Endodermal cell (in vitro differentiated cells): ENCODE measurements around the gene POMC. TPM values are rescaled to one million over a fixed set of nuclear protein-coding genes. Genes with fewer than 3 reads are reported as not detected.
"Not testable (repeated sequence)": the region's sequence is repeated elsewhere in the genome, so short reads cannot be mapped to it uniquely, and the experiment has no call there.

Experiments used
- DNase-seq: peaks from one replicate; pipeline ENCODE4 v3.0.0-alpha.2; 2017
- H3K27ac ChIP-seq: 2 replicates; pipeline ENCODE4 v1.5.1; 2013; ENCODE audit warnings: mild to moderate bottlenecking, low read depth, low read length, moderate library complexity
- H3K27me3 ChIP-seq: 2 replicates; pipeline ENCODE4 v1.6.1; 2013; ENCODE audit warnings: mild to moderate bottlenecking, low read length, moderate library complexity; ENCODE audit not compliant: insufficient read depth, control insufficient read depth, poor library complexity, severe bottlenecking
- H3K36me3 ChIP-seq: 2 replicates; pipeline ENCODE4 v1.7.0; 2013; ENCODE audit warnings: mild to moderate bottlenecking, low read length, moderate library complexity; ENCODE audit not compliant: control insufficient read depth, insufficient read depth
- H3K4me1 ChIP-seq: one replicate; pipeline ENCODE4 v1.7.0; 2013; ENCODE audit warnings: low read length; ENCODE audit not compliant: control insufficient read depth, insufficient read depth
- H3K4me3 ChIP-seq: 2 replicates; pipeline ENCODE4 v1.5.1; 2013; ENCODE audit warnings: mild to moderate bottlenecking, low read length, moderate library complexity
- H3K9ac ChIP-seq: 2 replicates; pipeline ENCODE4 v1.6.1; 2013; ENCODE audit warnings: mild to moderate bottlenecking, low read length, moderate library complexity; ENCODE audit not compliant: poor library complexity, severe bottlenecking; ENCODE audit errors: extremely low read depth
- H3K9me3 ChIP-seq: 2 replicates; pipeline ENCODE4 v1.6.1; 2013; ENCODE audit warnings: mild to moderate bottlenecking, low read length, moderate library complexity; ENCODE audit not compliant: control insufficient read depth
- H3K27ac Mint-ChIP-seq: 2 replicates; pipeline ENCODE4 v1.8.0; 2020; ENCODE audit warnings: mixed read lengths
- H3K27me3 Mint-ChIP-seq: 2 replicates; pipeline ENCODE4 v1.8.0; 2021; ENCODE audit warnings: mild to moderate bottlenecking, mixed read lengths; ENCODE audit not compliant: insufficient read depth
- H3K36me3 Mint-ChIP-seq: 2 replicates; pipeline ENCODE4 v1.8.0; 2020; ENCODE audit warnings: low read depth, mixed read lengths
- H3K4me1 Mint-ChIP-seq: 2 replicates; pipeline ENCODE4 v1.8.0; 2020; ENCODE audit warnings: mixed read lengths
- H3K4me3 Mint-ChIP-seq: 2 replicates; pipeline ENCODE4 v1.8.0; 2020; ENCODE audit warnings: mild to moderate bottlenecking, moderate library complexity, mixed read lengths
- H3K9me3 Mint-ChIP-seq: 2 replicates; pipeline ENCODE4 v1.8.0; 2020; ENCODE audit warnings: mild to moderate bottlenecking, mixed read lengths
- CTCF ChIP-seq: fragments of 200-600 bp; sonication (generic); conservative IDR thresholded peaks from 2 replicates; pipeline ENCODE4 v1.5.0; 2021; ENCODE audit warnings: antibody characterized with exemption, mild to moderate bottlenecking
- WGBS, 2 experiments: methylation state at CpG; one replicate each; pipeline versions ENCODE4 v1.1.5 to v1.1.7; 2013; ENCODE audit warnings: missing lambda C conversion rate in 2 of 2, mixed read lengths in 1 of 2; ENCODE audit not compliant: insufficient coverage in 1 of 2, insufficient read length in 1 of 2; 5-methylcytosine and 5-hydroxymethylcytosine counted together
- total RNA-seq, 2 donors: library from RNA; stranded (reverse); fragmentation: NEBNext Ultra II Directional in 1 of 2; extraction: Animal tissue kit (Norgen Biotek cat#: 25700) in 1 of 2; gene quantifications; 2 replicates in 1 of 2; 3 replicates in 1 of 2; pipeline ENCODE4 v1.2.1, GENCODE V29; 2021

The POMC gene
- total RNA-seq, 2 donors from 2014 or later: 10.9 to 14.5 TPM

- H3K27me3 Mint-ChIP-seq: no peaks in the 10 kb centered on the region
- H3K4me3 Mint-ChIP-seq: no peak overlapping the region
- no peaks in the 10 kb centered on the region for H3K36me3 Mint-ChIP-seq
- Histone ChIP-seq H3K4me1 (peaks cover 3% of the 10 kb centered on the region), H3K36me3 (no peaks in the 10 kb centered on the region), H3K4me3 (no peak overlapping the region), H3K27ac (no peak overlapping the region), H3K9me3 (no peaks in the 10 kb centered on the region), H3K27me3 (no peaks in the 10 kb centered on the region), H3K9ac (no peak overlapping the region)
- no peak for DNase-seq
- H3K9me3 Mint-ChIP-seq: no peaks in the 10 kb centered on the region
- peaks cover 7% of the 10 kb centered on the region for H3K4me1 Mint-ChIP-seq
- no peak overlapping the region for H3K27ac Mint-ChIP-seq
- no peak for TF ChIP-seq CTCF
- 87 to 96% methylated on average over 7 to 10 of the region's 10 CpGs for WGBS, 2 experiments
Observed at GRCh38 chr2:25155401-25155800, 13.0 kb downstream of the POMC start.

- H3K9me3 Mint-ChIP-seq: no peaks in the 10 kb centered on the region
- H3K9me3 ChIP-seq: no peaks in the 10 kb centered on the region
- no peaks in the 10 kb centered on the region for H3K4me1 Mint-ChIP-seq
- no peak overlapping the region for H3K4me3 ChIP-seq
- TF ChIP-seq CTCF: no peak
- 95 to 98% methylated on average over 7 to 12 of the region's 12 CpGs for WGBS, 2 experiments
- no peak overlapping the region for H3K4me3 Mint-ChIP-seq
- no peaks in the 10 kb centered on the region for H3K36me3 ChIP-seq
- H3K27ac ChIP-seq: no peak overlapping the region
- H3K27me3 ChIP-seq: no peaks in the 10 kb centered on the region
- H3K9ac ChIP-seq: no peak overlapping the region
- DNase-seq: no peak
- no peak overlapping the region for H3K27ac Mint-ChIP-seq
- H3K36me3 Mint-ChIP-seq: no peaks in the 10 kb centered on the region
- no peaks in the 10 kb centered on the region for H3K27me3 Mint-ChIP-seq
- no peaks in the 10 kb centered on the region for H3K4me1 ChIP-seq
Observed at GRCh38 chr2:25151718-25152117, 16.7 kb downstream of the POMC start.

GRCh38 chr2:25150993-25151392 is 17.4 kb downstream of the POMC start:
- 96 to 98% methylated on average over 5 of the region's 5 CpGs for WGBS, 2 experiments
- not testable (repeated sequence) for H3K27ac ChIP-seq, H3K27me3 Mint-ChIP-seq, H3K27ac Mint-ChIP-seq, H3K36me3 Mint-ChIP-seq, H3K9me3 ChIP-seq, H3K9me3 Mint-ChIP-seq, H3K4me1 Mint-ChIP-seq, H3K36me3 ChIP-seq, H3K9ac ChIP-seq, DNase-seq, H3K4me1 ChIP-seq, H3K4me3 Mint-ChIP-seq, H3K4me3 ChIP-seq, H3K27me3 ChIP-seq

- no peak overlapping the region for H3K27ac ChIP-seq
- Mint-ChIP-seq H3K4me1 (no peaks in the 10 kb centered on the region), H3K36me3 (no peaks in the 10 kb centered on the region), H3K4me3 (no peak overlapping the region), H3K9me3 (no peaks in the 10 kb centered on the region), H3K27ac (no peak overlapping the region), H3K27me3 (no peaks in the 10 kb centered on the region)
- no peaks in the 10 kb centered on the region for H3K9me3 ChIP-seq
- H3K4me3 ChIP-seq: no peak overlapping the region
- 72 to 83% methylated on average over 5 to 6 of the region's 6 CpGs for WGBS, 2 experiments
- no peaks in the 10 kb centered on the region for H3K36me3 ChIP-seq
- H3K27me3 ChIP-seq: no peaks in the 10 kb centered on the region
- no peak for DNase-seq
- H3K4me1 ChIP-seq: no peaks in the 10 kb centered on the region
- TF ChIP-seq CTCF: no peak
- H3K9ac ChIP-seq: no peak overlapping the region
Observed at GRCh38 chr2:25149646-25150045, 18.7 kb downstream of the POMC start.
